ENCODE data around the gene ULK3. TPM values are rescaled to one million over a fixed set of nuclear protein-coding genes. Genes with fewer than 3 reads are reported as not detected.

ULK3 gene
- total and polyA plus RNA-seq, 10 of the 15 experiments (the other 5 are each of a cell fraction or from before 2014, with no cell fraction given): 0.64 to 38.8 (median 27.1) TPM

GRCh38 chr15:74869726-74870407 lies 26.9 kb upstream of the ULK3 start (continued):
- no peak for TF ChIP-seq ATF3 (IDR thresholded peaks at IDR 0.05; ENCODE audit: borderline replicate concordance, extremely low read depth, low read depth, low read length)
- peak; percentile 99 for TF ChIP-seq IKZF2 (IDR thresholded peaks at IDR 0.05)
- TF ChIP-seq CREM (IDR thresholded peaks at IDR 0.05; ENCODE audit: low read depth): peak; percentile 94
- TF ChIP-seq CBFB (IDR thresholded peaks at IDR 0.05; ENCODE audit: low read depth): peak; percentile 88
- no peak for TF ChIP-seq ZZZ3 (IDR thresholded peaks at IDR 0.05; ENCODE audit: control insufficient read depth, insufficient read length, low read depth)
- TF ChIP-seq LARP7 (IDR thresholded peaks at IDR 0.05): peak; percentile 73; the same call in 1 of the 2 replicates
- no peak for TF ChIP-seq MYC (IDR thresholded peaks at IDR 0.05; ENCODE audit: insufficient read depth, insufficient read length, insufficient replicate concordance, low read length, severe bottlenecking)
- 0 out of 2 replicates have a peak, but pooled peaks have one; percentile 12 for TF ChIP-seq SMARCA5 (IDR thresholded peaks at IDR 0.05)
- no peak for TF ChIP-seq ZBTB33 (IDR thresholded peaks at IDR 0.05)
- TF ChIP-seq PBX3 (IDR thresholded peaks at IDR 0.05; ENCODE audit: insufficient replicate concordance, low read depth, low read length): peak; percentile 93
- TF ChIP-seq NR2C1 (IDR thresholded peaks at IDR 0.05): no peak
- no peak for TF ChIP-seq BCLAF1 (IDR thresholded peaks at IDR 0.05)
- TF ChIP-seq NRF1 (conservative IDR thresholded peaks at IDR 0.05; ENCODE audit: low read depth, low read length): no peak
- peak; percentile 100 for TF ChIP-seq JUNB (IDR thresholded peaks at IDR 0.05)
- no peak for TF ChIP-seq EZH2 (IDR thresholded peaks at IDR 0.05; ENCODE audit: borderline replicate concordance, control insufficient read depth, low read depth, low read length)
- TF ChIP-seq DPF2 (IDR thresholded peaks at IDR 0.05): peak; percentile 98
- no peak for TF ChIP-seq E2F8 (IDR thresholded peaks at IDR 0.05; ENCODE audit: low read depth, partially characterized antibody)
- TF ChIP-seq USF1 (IDR thresholded peaks at IDR 0.05; ENCODE audit: borderline replicate concordance, extremely low read length, insufficient read depth, low read depth, low read length): no peak
- TF ChIP-seq NFIC (IDR thresholded peaks at IDR 0.05; ENCODE audit: low read depth, low read length): peak; percentile 99

All from GM12878 (cell line).